Fibroblast of skin of back (primary cell): ENCODE data around the gene PLEKHD1.
"Not testable (repeated sequence)": the region's sequence is repeated elsewhere in the genome, so short reads cannot be mapped to it uniquely, and the experiment has no call there.

Experiments
- DNase-seq: peaks from one replicate; pipeline ENCODE4 v3.0.0-alpha.2; 2013

PLEKHD1 gene

DNA sequence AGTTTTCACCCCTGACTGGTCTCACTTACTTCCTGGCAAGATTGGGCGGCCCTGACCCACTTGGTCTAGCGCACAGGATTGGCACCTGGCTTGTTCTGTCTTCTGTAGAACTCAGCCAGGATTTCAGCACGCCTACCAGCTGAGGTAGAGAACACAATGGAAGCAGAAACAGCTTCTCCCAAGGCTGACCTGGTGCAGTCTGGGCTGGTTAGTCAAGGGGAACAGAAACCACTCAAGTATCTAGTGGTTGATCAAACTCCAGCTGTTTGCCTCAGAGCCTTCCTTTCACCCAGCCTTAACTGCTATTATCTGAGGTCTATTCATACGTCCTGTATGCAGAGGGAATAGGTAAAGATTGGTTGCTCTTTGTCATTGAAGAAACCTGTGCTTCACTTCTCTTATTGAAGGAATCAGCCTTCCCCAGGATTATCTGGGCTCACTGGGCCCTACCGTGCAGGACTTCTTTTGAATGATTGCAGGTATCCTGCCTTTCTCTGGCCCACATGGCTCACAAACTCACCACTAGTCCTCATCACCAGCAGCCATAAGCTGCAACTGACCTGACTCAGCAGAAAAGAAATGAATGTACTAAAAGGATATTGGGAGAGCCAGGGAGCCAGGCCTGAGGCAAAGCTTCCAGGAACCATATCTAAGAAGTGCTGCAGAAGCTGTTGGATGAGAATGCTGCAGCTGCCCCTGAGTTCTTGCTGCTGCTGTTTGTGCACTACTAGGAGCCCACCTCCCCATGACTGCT lies 2.5 kb upstream of the PLEKHD1 start:
- DNase-seq, result no peak

- DNase-seq, result no peak
Observed at GRCh38 chr14:69483765-69484443, 624 bp upstream of the PLEKHD1 start.

- DNase-seq, result no peak
Observed at GRCh38 chr14:69485315-69485660, 760 bp downstream of the PLEKHD1 start.

DNA sequence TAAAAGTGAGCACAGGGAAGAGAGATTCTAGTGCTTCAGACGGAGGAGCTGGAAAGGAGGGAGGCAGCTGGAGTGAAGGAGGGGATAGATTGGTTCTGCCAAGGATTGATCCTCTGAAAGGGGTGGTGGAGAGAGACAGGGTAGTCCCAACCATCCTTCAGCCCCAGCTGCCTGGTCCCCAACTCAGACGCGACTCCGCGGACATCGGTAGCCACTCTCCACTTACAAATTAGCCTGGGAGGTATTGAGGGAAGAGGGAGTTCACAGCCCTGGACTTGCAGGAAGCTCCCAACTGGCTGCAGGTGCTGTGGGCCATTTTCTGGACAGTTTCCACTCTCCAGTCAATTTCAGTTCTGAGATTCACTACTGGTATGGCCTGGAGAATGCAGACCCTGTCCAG lies 1.2 kb downstream of the PLEKHD1 start:
- no peak for DNase-seq

DNA sequence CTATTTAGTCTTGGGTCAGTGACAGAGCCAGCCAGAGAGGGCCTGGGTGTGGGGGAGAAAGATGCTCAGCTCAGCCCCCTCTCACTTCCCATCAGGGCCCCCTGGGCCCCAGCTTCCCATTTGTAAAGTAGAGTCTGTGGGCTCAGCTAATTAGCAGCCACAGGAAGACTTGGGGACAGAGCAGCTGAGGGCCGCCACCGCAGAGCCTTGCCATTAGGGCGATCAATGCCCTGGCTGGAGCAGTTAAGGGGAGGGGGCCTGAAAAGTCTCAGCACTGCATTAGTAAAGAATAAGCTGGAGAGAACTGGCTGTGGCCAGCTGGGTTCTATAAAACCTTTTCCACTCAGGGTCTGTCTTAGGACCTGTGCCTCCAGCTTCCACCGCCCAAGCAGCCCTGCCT lies 2.7 kb downstream of the PLEKHD1 start:
- no peak for DNase-seq

DNA sequence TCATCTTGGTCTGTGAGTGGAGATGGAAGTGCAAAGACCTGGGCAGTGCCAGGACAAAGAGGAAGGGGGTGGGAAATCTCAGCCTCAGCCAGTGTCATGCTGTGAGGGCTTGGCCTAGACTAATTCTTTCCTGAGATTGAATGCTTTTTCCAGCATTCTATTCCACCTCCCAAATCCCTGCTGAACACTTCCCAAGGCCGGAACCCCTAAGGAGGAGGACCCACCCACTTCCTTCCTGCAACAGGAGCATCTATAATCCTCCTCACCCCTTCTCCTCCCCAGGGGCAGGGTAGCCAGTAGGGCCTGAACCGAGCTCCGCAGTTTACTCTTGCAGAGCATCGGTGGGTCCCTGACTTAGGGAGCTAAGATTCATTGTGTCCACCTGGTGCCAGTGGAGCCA lies 3.2 kb downstream of the PLEKHD1 start:
- DNase-seq, result no peak

DNA sequence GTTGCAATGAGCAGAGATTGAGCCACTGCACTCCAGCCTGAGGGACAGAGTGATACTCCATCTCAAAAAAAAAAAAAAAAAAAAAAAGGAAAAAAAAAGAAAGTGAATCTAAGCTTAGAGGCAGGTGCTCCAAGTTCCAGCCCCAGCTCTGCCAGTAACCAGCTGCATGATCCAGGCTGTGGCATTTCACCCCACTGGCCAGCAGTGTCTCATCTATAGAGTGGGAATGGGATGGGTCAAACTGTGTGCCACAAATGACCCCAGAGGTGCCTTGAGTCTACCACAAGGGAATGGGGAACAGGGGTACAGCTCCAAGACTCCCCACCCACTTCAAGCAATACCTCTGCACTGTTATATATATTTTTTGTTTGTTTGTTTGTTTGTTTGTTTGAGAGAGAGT lies 5.0 kb downstream of the PLEKHD1 start:
- no peak for DNase-seq

DNA sequence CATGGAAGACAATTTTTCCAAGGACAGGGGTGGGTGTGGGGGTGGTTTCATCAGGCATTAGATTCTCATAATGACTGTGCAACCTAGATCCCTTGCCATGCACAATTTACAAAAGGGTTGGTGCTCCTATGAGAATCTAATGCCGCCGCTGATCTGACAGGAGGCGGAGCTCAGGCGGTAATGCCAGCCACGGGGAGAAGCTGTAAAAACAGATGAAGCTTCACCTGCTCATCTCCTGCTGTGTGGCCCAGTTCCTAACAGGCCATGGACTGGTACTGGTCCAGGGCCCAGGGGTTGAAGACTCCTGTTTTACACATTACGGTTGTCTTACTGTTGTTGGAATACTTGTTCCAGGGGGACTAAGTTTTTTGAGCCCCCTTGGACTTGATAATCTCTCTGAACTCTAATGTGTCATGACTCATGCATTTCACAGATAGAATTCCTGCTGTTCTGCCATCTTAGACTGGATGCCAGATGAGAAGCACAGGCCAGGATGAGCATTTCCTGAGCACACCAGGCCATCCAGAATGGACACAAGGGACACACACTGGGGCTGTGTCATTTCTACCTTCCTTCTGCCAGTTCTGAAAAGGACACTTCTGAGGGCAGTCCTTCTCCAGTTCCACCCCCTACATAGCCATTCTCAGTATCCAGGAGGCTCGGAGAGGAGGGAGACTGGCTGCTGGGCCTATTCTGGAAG lies 5.8 kb downstream of the PLEKHD1 start:
- no peak for DNase-seq

DNA sequence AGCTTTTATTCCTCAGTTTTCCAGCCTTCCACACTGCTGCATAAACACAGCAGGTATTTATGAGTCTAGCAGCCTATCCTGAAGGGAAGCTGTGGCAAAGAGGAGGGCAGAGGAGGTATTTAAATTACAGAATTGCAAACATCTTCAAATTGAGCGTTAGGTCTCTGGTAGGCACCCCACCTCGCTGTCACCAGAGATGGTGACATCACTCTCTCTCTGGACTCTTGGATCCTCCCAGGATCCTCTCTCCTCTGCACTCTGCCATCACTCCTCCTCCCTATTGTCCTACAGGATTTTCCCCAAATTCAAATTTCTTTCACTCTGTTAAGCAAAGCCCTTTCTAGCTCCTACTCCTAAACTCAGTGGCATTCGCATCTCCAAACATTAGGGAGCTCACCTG lies 6.7 kb downstream of the PLEKHD1 start:
- no peak for DNase-seq

- DNase-seq, result no peak
Observed at GRCh38 chr14:69493038-69493437, 8.5 kb downstream of the PLEKHD1 start.

GRCh38 chr14:69493791-69494190 lies 9.3 kb downstream of the PLEKHD1 start:
- DNase-seq, result no peak

DNA sequence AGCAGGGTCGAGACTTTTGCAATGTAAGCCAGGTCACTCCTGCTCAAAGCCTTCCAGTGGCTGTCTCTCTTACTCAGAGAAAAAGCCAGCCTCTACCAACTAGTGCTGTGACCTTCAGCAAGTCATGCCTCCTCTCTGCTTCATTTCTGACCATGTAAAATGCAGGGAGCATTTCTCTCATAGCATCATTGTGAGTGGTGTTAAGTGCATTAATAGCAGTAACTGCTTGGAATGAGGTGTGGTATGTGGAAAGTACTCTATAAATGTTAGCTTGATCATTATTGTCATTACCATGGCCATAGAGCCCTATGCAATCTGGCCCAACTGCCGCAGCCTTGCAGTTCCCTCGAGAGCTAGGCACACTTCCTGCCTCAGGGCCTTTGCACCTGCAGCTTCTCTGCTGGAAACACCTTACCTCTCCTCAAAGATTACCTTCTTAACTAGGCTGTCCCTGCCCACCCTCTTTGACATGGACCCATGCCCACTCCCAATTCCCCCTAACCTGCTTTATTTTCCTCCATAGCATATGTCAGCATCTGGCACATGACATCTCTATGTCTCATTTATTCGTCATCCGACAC lies 10.9 kb downstream of the PLEKHD1 start:
- no peak for DNase-seq

DNA sequence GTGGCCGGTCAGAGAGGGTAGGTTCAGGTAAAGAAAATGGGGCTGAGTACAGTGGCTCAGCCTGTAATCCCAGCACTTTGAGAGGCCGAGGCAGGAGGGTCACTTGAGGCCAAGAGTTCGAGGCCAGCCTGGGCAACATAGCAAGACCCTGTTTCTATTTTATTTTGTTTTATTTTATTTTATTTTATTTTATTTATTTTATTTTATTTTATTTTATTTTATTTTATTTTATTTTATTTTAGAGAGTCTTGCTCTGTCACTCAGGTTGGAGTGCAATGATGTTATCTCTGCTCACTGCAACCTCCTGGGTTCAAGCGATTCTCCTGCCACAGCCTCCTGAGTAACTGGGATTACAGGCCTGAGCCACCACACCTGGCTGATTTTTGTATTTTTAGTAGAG lies 13.3 kb downstream of the PLEKHD1 start:
- not testable (repeated sequence) for DNase-seq

DNA sequence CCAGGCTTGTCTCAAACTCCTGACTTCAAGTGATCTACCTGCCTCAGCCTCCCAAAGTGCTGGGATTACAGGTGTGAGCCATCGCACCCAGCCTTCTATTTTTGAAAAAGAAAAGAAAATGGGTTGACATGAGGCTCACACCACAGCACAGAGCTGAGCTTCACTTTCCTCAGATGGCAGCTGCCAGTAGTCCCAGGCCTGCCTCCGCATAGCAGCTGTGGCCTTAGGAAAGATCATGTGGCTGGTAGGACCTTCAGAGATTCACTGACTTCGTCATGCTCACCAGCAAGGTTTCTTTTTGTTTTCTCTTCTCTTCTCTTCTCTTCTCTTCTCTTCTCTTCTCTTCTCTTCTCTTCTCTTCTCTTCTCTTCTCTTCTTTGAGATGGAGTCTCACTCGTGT lies 13.8 kb downstream of the PLEKHD1 start:
- DNase-seq, result not testable (repeated sequence)

DNA sequence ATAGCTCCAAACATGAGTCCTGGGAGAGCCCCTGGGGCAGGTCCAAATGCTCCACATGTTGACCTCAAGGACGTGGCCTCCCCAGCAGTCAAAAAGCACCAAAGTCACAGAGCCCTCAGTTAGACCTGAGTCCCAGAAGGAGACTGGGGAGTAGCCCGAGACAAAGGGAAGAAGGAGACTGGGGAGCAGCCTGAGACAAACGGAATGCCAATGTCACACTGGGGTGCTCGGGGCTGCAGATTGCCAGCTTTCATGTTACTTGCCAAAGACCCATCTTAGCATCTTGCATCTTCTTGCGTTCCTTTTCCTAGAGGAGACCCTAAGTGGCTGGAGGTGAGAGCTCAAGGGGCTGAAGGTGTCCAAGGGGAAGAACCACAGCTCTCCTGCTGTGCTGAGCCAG lies 14.9 kb downstream of the PLEKHD1 start:
- DNase-seq, result no peak

DNA sequence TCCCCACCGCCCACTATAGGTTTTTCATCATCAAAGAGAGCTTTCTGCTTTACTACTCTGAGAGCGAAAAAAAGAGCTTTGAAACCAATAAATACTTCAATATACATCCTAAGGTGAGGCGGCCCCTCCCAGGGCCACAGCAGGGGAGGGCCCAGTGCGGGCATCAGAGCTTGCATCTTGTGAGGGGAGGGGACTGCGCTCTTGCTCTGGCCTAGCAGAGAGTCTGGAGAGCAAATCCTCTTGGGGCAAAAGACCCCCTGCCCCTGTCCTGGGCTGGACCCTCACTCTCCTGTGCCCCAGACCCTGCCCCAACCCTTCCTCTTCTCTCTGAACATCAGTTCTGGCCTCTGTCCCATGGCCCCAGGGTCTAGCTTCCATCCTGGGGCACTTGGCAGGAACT lies 15.6 kb downstream of the PLEKHD1 start:
- DNase-seq, result no peak

GRCh38 chr14:69500736-69501135 lies 16.2 kb downstream of the PLEKHD1 start:
- DNase-seq, result no peak

GRCh38 chr14:69501423-69501838 lies 16.9 kb downstream of the PLEKHD1 start:
- peak; percentile 14 for DNase-seq

- DNase-seq, result no peak
Observed at GRCh38 chr14:69504775-69505174, 20.2 kb downstream of the PLEKHD1 start.

DNA sequence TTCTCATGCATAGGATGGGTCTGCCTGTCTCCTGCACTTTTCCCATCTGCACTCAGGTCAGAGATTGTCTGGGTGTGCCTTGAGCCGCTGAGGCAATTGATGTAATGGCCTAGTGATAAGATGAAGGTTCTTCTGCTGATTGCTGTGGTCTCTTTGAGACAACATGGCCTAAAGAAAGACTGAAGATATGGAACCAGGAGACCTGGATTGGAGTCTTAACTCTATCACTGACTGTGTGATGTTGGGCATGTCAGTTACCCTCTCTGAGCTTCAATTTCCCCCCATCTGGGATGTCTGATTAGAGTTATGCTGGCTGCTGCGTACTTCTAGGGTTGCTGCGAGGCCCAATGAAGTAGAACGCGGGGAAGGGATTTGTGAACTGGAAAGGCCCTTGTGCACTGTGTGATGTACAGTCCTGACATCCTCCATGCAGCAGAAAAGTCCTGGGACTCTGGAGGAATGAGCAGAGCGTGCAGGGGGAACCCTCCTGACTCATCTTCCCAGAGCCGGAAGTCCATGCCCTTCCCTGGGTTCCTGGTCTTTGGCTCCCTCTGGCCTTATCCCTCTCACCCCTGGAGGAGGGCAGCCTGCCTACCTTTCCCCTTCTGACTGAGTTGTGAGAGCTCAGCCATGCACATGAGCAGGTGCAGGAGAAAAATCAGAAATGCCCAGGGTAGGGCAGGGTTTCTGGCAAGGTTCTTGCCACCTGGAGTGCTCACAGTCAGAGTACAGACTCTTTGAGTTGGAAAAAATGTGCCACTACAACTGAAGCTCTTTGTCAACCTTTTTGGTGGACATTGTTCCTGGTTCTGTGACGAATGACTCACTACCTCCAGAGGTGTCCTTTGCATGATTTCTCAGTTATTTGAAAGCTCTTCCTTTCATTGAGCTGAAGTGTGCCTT lies 21.1 kb downstream of the PLEKHD1 start:
- no peak for DNase-seq

DNA sequence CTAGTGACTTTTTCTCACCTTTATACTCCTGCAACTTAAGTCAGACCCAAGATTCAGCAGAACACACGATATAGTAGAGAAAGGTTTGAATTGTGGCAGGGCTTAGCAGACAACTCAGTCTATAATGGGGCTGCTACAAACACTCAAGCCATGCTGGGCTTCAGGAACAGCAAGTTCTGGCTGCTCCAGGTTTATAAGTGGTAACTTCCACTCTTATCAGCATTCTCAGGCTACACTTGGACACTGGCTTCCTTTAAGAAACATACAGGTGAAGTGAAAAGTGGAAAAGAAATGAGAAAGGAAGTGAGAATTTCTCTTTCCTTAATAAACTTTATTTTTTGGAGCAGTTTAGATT lies 21.7 kb downstream of the PLEKHD1 start:
- DNase-seq, result no peak

GRCh38 chr14:69518289-69519101 lies 34.0 kb downstream of the PLEKHD1 start:
- DNase-seq, result no peak
